ENCODE data around the gene CPNE1.

CPNE1 gene

DNA sequence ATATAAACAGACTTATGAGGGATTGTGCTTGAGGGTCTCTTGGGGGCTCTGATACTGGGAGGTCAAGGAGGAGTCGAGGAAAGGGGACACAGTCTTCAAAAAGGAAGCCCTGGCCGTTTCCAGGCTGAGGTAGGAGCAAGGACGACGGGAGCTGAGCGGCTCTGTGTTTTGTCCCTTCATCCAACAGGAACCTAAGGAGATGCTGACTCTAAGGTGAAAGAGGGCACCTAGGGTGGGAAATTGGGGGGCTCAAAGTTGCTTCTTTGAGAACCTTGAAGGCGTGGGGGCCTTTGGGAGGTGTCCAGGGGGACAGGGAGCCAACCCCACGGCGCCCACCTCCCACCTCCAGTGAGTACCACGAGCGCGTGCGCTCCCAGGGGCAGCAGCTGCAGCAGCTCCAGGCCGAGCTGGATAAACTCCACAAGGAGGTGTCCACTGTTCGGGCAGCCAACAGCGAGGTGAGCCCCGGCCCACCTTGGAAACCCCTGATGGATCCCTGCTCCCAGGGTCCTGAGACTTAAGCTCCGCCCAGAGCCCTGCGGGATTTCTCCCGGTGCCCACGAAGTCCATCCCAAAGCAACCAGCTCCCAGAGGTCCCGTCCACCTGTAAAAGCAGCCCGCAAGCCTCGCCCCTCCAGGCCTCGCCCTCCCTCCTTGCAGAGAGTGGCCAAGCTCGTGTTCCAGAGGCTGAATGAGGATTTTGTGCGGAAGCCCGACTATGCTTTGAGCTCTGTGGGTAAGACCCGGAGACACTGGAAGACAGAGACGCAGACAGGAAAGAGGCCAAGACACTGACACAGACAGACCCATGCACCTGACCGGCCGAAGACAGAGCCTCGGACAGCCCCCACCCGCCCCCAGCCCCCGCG is 46.2 kb downstream of the CPNE1 start:
- H3K4me3 ChIP-seq = peak overlapping the region; percentile 79
- TF ChIP-seq, protein P1, sequence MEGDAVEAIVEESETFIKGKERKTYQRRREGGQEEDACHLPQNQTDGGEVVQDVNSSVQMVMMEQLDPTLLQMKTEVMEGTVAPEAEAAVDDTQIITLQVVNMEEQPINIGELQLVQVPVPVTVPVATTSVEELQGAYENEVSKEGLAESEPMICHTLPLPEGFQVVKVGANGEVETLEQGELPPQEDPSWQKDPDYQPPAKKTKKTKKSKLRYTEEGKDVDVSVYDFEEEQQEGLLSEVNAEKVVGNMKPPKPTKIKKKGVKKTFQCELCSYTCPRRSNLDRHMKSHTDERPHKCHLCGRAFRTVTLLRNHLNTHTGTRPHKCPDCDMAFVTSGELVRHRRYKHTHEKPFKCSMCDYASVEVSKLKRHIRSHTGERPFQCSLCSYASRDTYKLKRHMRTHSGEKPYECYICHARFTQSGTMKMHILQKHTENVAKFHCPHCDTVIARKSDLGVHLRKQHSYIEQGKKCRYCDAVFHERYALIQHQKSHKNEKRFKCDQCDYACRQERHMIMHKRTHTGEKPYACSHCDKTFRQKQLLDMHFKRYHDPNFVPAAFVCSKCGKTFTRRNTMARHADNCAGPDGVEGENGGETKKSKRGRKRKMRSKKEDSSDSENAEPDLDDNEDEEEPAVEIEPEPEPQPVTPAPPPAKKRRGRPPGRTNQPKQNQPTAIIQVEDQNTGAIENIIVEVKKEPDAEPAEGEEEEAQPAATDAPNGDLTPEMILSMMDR (IDR thresholded peaks at IDR 0.05) = no peak
- peak overlapping the region; percentile 25 to 90 for H3K27ac ChIP-seq
- DNase-seq (ENCODE audit: low spot score) = peak; percentile 76

DNA sequence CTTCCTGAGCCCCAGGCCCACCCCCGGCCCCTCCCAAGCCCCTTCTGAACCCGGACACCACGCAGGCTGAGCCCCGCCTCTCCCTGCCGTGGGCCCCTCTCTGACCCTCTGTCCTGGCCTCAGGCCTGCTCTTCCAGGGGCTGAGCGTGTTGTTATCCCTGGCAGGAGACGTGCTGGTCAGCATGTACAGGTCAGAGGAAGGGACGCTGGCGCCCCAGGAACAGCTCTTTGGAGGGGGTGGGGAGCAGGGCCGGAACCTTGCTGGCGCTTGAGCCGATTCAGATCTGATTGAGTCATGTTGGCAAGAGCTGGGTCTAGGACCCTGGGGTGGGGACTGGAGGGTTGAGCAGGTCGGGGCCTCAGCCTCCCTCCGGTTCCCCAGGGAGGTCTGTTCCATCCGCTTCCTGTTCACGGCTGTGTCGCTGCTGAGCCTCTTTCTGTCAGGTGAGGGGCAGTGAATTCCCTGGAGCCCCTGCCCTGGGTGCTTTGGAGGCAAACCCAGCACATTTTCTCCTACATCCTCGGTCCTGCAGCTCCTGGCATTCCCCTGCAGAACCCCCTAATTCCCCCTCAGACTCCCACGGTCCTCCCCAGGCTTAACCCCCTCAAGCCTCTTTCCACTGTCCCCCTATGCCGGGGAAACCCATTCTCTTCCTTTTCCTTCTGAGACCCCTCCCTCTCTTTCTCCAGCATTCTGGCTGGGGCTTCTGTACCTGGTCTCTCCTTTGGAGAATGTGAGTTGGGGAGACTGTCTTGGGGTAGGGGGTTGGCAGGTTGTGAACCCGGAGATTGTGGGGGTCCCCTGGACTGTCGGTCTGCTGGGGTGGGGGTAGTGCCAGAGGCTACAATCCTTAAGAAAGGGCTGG is 47.1 kb downstream of the CPNE1 start:
- Histone ChIP-seq H3K4me3 (peak overlapping the region; percentile 79), H3K27ac (peak overlapping the region; percentile 1 to 90)
- peak; percentile 81 for DNase-seq (ENCODE audit: low spot score)
- TF ChIP-seq, protein P1 (IDR thresholded peaks at IDR 0.05) = peak; percentile 30

DNA sequence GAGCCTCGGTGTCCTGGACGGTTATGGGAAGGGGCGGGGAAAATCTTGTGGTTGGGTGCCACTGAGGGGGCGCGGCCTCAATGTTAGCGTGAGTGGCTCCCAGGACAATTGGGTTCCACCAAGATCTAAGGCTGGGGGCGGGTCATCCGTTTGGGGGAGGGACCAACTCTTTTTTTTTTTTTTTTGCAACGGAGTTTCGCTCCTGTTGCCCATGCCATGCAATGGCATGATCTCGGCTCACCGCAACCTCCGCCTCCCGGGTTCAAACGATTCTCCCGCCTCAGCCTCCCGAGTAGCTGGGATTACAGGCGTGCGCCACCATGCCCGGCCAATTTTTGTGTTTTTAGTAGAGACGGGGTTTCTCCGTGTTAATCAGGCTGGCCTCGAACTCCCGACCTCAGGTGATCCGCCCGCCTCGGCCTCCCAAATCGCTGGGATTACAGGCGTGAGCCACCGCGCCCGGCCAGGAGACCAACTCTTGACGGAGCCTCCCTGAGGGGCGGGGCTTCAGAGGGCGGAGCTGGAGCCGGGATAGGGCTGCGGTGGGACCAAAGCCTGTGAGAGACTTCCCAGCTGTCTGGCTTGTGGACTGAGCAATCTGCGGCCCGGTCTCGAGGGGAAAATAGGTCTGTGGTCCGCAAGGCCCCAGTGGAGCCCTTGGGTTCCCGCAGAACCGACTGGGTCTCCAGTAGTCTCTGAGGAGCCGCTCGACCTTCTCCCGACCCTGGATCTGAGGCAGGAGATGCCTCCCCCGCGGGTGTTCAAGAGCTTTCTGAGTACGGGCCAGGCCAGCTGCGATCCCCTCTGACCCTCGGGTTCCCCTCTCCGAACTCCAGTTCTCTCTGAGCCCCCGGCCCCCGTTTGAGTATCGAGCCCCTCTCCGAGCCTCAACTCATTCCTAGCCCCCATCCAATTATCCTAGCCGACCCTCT is 48.0 kb downstream of the CPNE1 start:
- peak overlapping the region; percentile 79 for H3K4me3 ChIP-seq
- TF ChIP-seq, protein P1 (IDR thresholded peaks at IDR 0.05) = no peak
- DNase-seq (ENCODE audit: low spot score) = peak; percentile 91
- H3K27ac ChIP-seq = peak overlapping the region; percentile 1 to 90

DNA sequence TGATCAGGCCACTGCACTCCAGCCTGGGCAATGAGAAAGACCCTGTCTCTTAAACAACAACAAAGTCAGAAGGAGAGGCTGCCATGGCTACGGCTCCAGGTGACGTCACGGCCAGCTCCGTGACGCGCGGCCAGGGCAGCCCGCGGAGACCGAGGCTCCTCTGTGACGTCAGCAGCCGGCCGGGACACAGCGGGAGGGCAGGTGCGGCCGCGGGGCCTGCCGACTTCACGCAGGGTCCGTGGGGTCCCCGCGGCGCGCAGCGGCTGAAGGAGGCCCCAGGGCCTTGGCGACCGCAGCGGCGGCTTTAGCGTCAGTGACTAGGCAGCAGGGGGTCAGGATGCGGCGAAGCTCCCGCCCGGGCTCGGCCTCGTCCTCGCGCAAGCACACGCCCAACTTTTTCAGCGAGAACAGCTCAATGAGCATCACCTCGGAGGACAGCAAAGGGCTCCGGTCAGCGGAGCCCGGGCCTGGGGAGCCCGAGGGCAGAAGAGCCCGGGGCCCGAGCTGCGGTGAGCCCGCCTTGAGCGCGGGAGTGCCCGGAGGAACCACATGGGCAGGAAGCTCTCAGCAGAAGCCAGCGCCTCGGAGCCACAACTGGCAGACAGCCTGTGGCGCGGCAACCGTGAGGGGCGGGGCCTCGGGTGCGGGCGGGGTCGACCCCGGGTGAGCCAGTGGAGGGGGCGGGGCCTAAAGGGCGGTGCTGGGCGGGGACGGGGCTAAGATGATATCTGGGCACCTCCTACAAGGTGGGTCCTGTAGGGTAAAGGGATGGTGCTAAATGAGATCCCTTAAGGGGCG is 48.8 kb downstream of the CPNE1 start, which contains the start of gene SPAG4:
Gene SPAG4 (plus strand): TSS at position 163 of the 798 bp plus-strand sequence. CDS start 175 bp downstream, at position 338.
- H3K4me3 ChIP-seq = peak within 1 kb of the TSS; percentile 79
- H3K27ac ChIP-seq = peak within 1 kb of the TSS; percentile 71 to 90
- DNase-seq (ENCODE audit: low spot score) = peak; percentile 99
- TF ChIP-seq, protein P1 (IDR thresholded peaks at IDR 0.05) = no peak

DNA sequence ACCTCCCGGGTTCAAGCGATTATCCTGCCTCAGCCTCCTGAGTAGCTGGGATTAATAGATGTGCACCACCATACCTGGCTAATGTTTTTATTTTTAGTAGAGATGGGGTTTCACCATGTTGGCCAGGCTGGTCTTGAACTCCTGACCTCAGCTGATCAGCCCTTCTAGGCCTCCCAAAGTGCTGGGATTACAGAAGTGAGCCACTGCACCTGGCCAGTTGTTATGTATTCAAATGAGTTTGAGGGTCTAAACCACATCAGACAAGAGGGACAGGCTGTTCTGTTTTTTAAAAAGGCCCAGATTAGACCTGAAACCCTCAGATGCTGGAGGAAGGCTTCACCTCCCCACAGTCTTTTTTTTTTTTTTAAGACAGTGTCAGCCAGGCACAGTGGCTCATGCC is 53.2 kb downstream of the CPNE1 start:
- Histone ChIP-seq H3K27ac (no peak overlapping the region), H3K4me3 (no peak overlapping the region)
- no peak for DNase-seq (ENCODE audit: low spot score)
- TF ChIP-seq, protein P1 (IDR thresholded peaks at IDR 0.05) = no peak

Data from coronary artery (tissue), 2 donors.